ENCODE data around the gene CHD5. TPM values are rescaled to one million over a fixed set of nuclear protein-coding genes. Genes with fewer than 3 reads are reported as not detected.

CHD5 gene
- polyA plus RNA-seq, 2 of the 4 experiments (the other 2 are of a cell fraction), result 0.21 to 0.66 TPM

DNA sequence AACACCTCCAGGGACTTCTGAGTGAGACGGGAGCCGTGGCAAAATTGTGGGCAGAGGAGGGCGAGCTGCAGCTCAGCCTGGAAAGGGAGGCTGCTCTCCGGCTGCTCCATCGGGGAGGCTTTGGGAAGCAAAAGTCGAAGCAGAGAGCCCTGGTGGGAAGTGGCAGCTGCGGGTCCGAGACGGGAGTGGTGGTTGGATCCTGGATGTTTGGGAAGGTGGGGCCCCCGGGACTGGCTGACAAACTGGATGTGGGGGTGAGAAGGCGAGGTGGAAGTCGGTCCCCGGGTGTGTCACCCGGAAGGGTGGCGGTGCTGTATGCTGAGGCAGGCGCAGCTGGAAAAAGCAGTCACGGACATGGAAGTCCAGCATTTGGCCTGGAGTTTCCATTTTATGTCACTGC lies 82.3 kb downstream of the CHD5 start:
- Histone ChIP-seq H3K4me3 (no peak overlapping the region), H3K4me1 (no peaks in the 10 kb centered on the region), H3K4me2 (no peak overlapping the region), H3K9me3 (no peaks in the 10 kb centered on the region), H3K27ac (no peak overlapping the region)
- TF ChIP-seq CEBPB (IDR thresholded peaks at IDR 0.05) (no peak), CHD2 (IDR thresholded peaks at IDR 0.05; ENCODE audit: low read length, partially characterized antibody) (no peak), CBX2 (IDR thresholded peaks at IDR 0.05; ENCODE audit: borderline replicate concordance, low read depth) (no peak), PHF8 (IDR thresholded peaks at IDR 0.05; ENCODE audit: borderline replicate concordance, low read depth) (no peak)
- TF ChIP-seq, protein P1, sequence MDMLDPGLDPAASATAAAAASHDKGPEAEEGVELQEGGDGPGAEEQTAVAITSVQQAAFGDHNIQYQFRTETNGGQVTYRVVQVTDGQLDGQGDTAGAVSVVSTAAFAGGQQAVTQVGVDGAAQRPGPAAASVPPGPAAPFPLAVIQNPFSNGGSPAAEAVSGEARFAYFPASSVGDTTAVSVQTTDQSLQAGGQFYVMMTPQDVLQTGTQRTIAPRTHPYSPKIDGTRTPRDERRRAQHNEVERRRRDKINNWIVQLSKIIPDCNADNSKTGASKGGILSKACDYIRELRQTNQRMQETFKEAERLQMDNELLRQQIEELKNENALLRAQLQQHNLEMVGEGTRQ (IDR thresholded peaks at IDR 0.05), result no peak
- TF ChIP-seq, protein P2, sequence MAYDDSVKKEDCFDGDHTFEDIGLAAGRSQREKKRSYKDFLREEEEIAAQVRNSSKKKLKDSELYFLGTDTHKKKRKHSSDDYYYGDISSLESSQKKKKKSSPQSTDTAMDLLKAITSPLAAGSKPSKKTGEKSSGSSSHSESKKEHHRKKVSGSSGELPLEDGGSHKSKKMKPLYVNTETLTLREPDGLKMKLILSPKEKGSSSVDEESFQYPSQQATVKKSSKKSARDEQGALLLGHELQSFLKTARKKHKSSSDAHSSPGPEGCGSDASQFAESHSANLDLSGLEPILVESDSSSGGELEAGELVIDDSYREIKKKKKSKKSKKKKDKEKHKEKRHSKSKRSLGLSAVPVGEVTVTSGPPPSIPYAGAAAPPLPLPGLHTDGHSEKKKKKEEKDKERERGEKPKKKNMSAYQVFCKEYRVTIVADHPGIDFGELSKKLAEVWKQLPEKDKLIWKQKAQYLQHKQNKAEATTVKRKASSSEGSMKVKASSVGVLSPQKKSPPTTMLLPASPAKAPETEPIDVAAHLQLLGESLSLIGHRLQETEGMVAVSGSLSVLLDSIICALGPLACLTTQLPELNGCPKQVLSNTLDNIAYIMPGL (CRISPR knock-in tag; IDR thresholded peaks at IDR 0.05; ENCODE audit: borderline replicate concordance), result no peak
- ChIA-PET POLR2A (no interaction called here), CTCF (no interaction called here)
- DNase-seq (ENCODE audit: low read depth in 1 of 2, low spot score in 1 of 2) (no peak), FAIRE-seq (no peak), ATAC-seq (no peak)
- 81% methylated on average over 17 of the region's 17 CpGs for WGBS (ENCODE audit: missing lambda C conversion rate)

DNA sequence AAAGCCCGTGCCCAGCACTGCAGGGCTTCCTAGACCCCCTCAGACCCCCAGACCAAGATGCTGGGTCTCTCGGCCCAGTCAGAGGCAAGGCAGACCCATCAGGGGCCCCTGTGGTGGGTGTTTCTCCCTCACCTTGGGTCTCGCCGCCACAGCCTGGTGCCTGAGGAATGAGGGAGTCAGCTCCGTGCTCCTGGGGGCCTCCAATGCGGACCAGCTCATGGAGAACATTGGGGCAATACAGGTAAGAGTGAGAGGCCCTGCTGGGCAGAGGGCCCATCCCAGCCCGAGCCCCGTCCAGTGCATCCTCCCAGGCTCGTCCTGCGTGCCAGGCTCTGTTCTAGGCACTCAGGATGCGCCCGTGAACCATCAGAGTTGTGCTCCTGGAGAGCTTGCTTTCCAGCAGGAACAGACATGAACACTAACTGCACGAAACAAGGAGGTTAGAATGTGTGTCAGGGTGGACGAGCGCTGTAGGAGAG lies 83.0 kb downstream of the CHD5 start:
- 81% methylated on average over 10 of the region's 15 CpGs for WGBS (ENCODE audit: missing lambda C conversion rate)
- ATAC-seq (no peak), DNase-seq (ENCODE audit: low read depth in 1 of 2, low spot score in 1 of 2) (no peak), FAIRE-seq (no peak)
- POLR2A ChIA-PET, result no interaction called here
- Histone ChIP-seq H3K4me2 (no peak overlapping the region), H3K4me1 (no peaks in the 10 kb centered on the region), H3K4me3 (no peak overlapping the region), H3K27ac (no peak overlapping the region), H3K9me3 (no peaks in the 10 kb centered on the region)
- TF ChIP-seq, protein P3, sequence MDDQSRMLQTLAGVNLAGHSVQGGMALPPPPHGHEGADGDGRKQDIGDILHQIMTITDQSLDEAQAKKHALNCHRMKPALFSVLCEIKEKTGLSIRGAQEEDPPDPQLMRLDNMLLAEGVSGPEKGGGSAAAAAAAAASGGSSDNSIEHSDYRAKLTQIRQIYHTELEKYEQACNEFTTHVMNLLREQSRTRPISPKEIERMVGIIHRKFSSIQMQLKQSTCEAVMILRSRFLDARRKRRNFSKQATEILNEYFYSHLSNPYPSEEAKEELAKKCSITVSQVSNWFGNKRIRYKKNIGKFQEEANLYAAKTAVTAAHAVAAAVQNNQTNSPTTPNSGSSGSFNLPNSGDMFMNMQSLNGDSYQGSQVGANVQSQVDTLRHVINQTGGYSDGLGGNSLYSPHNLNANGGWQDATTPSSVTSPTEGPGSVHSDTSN (IDR thresholded peaks at IDR 0.05), result no peak
- TF ChIP-seq, protein P4, sequence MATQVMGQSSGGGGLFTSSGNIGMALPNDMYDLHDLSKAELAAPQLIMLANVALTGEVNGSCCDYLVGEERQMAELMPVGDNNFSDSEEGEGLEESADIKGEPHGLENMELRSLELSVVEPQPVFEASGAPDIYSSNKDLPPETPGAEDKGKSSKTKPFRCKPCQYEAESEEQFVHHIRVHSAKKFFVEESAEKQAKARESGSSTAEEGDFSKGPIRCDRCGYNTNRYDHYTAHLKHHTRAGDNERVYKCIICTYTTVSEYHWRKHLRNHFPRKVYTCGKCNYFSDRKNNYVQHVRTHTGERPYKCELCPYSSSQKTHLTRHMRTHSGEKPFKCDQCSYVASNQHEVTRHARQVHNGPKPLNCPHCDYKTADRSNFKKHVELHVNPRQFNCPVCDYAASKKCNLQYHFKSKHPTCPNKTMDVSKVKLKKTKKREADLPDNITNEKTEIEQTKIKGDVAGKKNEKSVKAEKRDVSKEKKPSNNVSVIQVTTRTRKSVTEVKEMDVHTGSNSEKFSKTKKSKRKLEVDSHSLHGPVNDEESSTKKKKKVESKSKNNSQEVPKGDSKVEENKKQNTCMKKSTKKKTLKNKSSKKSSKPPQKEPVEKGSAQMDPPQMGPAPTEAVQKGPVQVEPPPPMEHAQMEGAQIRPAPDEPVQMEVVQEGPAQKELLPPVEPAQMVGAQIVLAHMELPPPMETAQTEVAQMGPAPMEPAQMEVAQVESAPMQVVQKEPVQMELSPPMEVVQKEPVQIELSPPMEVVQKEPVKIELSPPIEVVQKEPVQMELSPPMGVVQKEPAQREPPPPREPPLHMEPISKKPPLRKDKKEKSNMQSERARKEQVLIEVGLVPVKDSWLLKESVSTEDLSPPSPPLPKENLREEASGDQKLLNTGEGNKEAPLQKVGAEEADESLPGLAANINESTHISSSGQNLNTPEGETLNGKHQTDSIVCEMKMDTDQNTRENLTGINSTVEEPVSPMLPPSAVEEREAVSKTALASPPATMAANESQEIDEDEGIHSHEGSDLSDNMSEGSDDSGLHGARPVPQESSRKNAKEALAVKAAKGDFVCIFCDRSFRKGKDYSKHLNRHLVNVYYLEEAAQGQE (IDR thresholded peaks at IDR 0.05), result no peak
- TF ChIP-seq KDM1A (IDR thresholded peaks at IDR 0.05; ENCODE audit: low read depth) (no peak), EHMT2 (IDR thresholded peaks at IDR 0.05; ENCODE audit: low read depth) (no peak), FOXS1 (CRISPR knock-in tag; IDR thresholded peaks at IDR 0.05) (no peak)
- TF ChIP-seq, protein P5, sequence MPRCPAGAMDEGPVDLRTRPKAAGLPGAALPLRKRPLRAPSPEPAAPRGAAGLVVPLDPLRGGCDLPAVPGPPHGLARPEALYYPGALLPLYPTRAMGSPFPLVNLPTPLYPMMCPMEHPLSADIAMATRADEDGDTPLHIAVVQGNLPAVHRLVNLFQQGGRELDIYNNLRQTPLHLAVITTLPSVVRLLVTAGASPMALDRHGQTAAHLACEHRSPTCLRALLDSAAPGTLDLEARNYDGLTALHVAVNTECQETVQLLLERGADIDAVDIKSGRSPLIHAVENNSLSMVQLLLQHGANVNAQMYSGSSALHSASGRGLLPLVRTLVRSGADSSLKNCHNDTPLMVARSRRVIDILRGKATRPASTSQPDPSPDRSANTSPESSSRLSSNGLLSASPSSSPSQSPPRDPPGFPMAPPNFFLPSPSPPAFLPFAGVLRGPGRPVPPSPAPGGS (IDR thresholded peaks at IDR 0.05), result no peak
- TF ChIP-seq, protein P6, sequence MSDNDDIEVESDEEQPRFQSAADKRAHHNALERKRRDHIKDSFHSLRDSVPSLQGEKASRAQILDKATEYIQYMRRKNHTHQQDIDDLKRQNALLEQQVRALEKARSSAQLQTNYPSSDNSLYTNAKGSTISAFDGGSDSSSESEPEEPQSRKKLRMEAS (IDR thresholded peaks at IDR 0.05), result no peak
- TF ChIP-seq, protein P2 (CRISPR knock-in tag; IDR thresholded peaks at IDR 0.05; ENCODE audit: borderline replicate concordance), result no peak
- CTCF ChIA-PET, result no interaction called here
